Measurements from ENCODE around the gene TMEM168.
"Not testable (repeated sequence)": the region's sequence is repeated elsewhere in the genome, so short reads cannot be mapped to it uniquely, and the experiment has no call there.

The TMEM168 gene

DNA sequence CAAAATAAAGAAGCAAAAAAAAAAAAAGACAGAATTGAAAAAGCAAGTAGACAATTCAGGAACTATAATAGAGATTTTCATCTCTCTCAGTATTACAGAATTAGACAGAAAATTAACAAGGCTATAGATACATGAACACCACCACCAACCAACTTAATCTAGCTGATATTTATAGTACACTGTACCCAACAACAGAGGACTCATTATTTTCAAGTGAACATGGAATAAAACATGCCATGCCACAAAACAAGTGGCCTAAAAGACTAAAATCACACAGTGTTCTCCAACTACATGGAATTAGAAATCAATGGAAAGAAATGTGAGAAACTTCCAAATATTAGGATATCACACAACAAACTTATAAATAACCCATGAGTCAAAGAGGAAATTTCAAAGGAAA lies 9.1 kb downstream of the TMEM168 start:
- no peak for DNase-seq

- no peak for DNase-seq
Measured at GRCh38 chr7:112779667-112780066, 10.5 kb downstream of the TMEM168 start.

DNA sequence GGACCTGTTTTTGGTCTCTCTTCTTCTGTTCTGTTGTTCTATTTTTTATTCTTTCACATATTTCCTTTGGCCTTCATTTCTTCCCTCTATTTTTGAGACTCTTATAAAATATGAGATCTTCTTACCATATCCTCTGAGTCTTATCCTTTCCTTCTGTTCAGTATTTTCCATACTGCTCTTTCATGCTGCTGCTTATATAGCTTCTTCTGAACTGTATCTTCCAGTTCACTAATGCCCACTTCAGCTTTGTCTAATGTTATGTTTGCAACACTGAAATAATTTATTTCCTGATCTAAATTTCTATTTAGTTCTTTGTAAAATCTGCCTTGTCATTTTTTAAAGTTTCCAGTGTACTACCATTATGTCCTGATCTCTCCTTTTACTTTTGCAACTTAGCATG lies 12.8 kb downstream of the TMEM168 start:
- DNase-seq, result no peak

DNA sequence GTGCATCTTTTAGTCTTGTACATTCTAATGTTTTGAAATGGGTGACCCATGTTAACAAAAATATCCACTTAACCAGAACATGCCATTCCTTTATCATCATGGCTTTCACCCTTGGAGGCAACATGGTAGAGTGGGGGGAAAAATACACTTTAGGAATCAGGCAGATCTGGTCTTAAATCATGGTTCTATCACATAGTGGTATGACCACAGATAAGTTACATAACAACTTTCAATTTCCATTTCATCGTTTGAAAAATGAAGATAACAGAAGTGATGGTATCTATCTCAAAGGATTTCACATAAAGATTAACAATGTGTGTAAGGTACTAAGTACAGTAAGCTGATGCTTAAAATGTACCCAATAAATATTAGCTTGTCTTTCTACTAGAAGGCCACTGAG lies 19.0 kb downstream of the TMEM168 start:
- no peak for DNase-seq

DNA sequence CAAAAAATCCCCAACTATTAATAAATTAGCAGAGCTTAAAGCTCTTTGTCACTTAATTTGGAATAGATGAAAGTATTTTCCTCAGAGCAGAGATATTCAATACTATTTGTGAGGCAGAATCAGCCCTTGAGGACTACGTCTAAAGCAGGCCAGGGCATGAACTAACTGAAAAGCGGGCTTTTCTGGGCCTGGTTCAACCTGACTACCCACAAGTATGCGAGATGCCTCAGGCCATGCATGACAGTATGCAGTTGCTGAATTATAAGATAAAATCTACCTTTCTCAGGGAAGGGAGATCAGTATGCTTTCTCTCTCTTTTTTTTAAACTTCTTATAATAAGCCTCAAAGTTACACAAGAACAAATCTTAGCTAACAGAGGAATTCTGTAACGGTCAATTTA lies 20.1 kb downstream of the TMEM168 start:
- DNase-seq, result no peak

DNA sequence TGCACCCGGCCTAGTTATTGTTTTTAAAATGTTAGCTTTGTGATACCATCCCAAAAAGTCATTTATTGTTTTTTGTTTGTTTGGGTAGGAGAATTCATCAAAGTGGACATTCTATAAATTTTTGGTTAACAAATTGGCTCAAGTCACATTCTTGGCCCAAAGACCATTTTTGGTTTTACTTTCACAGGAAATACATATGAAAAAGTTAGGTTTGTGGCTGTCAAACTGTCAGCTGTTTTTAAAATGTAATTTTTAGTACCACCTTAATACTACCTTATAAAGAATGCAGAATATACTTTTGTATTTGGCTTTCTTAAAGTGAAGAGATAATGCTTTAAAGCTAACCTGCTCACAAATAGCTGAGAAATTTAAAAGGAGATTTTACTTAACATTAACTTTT lies 25.1 kb downstream of the TMEM168 start:
- no peak for DNase-seq

DNA sequence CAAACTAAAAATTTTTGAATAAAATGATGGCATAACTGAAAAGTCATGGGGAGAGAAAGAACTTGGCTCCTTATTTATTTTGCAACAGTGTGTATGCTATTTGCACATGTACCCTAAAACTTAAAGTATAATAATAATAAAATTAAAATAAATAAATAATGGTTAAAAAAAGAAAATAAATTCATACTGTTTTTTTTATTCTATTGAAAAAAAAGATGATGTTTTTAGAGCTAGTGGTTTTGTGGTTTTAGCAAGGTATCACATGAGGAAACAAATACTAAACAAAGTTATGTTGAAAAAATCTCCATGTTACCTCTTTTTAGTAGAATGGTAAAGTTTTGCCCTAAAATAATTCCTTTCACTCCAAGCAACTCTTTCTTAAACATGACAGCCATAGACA lies 26.2 kb downstream of the TMEM168 start:
- no peak for DNase-seq

GRCh38 chr7:112763298-112763697 lies 26.9 kb downstream of the TMEM168 start:
- no peak for DNase-seq

- no peak for DNase-seq
Measured at GRCh38 chr7:112759905-112760304, 30.3 kb downstream of the TMEM168 start.

- DNase-seq, result no peak
Measured at GRCh38 chr7:112757337-112757736, 32.9 kb downstream of the TMEM168 start.

DNA sequence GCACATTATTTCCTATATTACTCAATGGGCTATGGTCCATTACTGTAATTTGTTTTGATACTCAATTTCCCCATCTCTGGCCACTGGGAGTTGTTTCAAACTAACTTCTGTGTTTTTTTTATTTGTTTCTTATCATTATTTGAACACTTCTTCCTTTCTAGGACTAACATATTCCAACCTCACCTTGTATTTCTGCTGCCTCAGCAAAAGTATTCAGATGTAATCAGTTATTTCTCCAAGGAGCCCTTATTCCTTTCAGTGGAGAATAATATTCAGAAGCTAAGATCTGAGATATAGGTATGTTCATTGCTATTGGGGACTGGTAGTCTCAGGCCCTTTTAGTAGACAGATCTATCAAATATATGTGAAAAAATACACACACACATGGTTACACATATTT lies 36.9 kb downstream of the TMEM168 start:
- no peak for DNase-seq

- DNase-seq, result no peak
Measured at GRCh38 chr7:112752576-112752975, 37.6 kb downstream of the TMEM168 start.

DNA sequence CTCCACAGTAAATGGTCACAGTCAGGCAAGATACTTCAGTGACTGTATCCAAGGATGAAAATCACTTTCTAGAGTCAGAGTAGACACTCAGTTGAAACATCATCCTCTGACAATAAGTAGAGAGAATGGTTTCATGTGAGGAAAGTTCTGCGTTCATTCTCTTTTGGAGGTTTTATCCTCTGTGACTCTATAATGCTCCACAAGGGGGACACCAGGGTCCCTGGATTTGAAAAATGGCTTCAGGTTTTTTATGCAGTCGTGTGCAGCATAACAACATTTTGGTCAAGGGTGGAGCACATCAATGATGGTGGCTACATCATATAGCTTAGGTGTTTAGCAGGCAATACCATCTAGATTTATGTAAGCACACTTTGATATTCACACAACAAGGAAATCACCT lies 40.4 kb downstream of the TMEM168 start:
- DNase-seq, result no peak

GRCh38 chr7:112748381-112748780 lies 41.8 kb downstream of the TMEM168 start:
- DNase-seq, result no peak

DNA sequence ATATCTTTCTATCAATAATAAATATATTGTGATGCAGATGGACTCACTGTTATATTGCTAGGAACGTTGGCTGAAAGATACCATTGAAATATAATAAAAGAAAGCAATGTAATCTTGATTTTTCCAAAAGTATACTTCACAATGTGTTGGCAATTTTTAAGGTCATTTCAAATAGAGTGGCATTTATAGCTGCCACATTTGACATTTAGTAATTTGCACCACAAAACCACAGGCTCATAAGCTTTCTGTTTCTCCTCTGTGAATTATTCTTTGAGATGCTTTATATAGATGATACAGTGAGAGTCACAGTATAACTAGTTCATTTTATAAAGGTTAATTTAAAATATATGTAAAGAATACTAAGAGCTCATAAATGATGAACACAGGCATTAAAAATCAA lies 44.6 kb downstream of the TMEM168 start:
- no peak for DNase-seq

DNA sequence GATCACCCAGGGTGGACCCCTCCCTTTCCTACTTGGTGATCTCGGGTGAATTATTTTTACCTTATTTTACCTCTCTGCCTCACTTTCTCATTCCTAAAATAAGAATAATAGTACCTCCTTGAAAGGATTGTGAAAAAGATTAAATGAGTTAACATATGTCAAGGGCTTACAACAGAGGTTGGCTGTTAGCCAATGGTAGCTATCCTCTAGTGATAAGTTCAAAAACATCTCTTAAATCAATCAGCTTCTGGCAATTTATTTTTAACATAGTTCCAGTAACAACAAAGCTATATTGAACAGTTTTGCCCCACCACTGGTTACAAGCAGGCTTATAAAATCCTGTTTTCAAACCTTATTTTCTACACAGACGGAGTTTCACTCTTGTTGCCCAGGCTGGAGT lies 45.4 kb downstream of the TMEM168 start:
- DNase-seq, result no peak

- no peak for DNase-seq
Measured at GRCh38 chr7:112743811-112744210, 46.4 kb downstream of the TMEM168 start.

DNA sequence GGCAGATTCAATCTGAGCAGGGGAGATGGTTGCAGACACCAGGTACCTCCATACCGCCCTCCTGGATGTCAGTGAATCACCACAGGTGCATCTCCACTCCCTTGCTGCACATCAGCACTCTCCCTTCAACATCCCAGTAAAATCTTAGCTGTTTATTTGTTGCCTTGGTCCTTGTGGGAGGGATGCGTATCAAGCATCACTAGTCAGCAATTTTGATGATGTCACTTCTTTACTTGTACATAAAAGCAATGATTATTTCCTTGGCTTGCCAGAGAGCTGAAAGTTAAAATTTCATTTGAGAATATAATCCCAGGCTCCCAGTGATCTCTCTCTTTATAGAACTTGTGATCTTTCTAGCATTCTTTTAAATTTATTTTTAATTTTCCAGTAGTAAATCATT lies 49.5 kb downstream of the TMEM168 start:
- no peak for DNase-seq

DNA sequence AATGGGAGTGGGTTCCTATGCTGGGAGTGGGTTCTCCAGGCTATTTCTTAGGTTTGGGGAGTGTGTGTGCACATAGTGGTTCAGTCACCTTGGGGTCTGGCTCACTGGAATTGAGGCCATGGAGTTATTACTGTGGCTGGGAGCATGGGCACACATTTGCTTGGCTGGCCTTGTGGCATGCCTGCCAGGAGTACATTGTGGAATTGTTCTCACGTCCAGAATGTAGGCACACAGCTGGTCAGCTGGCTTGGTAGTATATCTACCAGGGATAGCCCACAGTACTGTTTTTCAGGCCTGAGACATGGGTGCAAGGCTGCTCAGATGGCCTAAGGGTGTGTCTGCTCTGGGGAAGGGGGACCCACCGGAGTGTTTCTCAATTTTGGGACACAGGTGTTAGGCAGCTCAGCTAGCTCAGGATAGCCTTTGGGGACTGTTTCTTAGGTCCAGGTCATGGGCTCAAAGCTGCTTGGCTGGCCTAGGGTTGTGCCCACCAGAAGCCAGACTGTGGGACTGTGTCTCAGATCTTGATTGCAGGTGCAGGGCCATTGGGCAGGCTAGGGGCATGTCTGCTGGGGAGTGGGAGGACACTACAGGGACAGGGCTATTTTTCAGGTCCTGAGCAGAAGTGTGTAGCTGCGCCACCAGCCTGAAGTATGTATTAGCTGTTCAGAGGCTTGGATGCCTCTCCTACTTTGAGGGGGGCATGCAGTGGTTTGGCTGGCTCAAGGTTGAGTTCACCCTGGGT lies 50.6 kb downstream of the TMEM168 start:
- no peak for DNase-seq

GRCh38 chr7:112735261-112735660 lies 54.9 kb downstream of the TMEM168 start:
- no peak for DNase-seq

- DNase-seq, result not testable (repeated sequence)
Measured at GRCh38 chr7:112731324-112731723, 58.9 kb downstream of the TMEM168 start.

GRCh38 chr7:112726076-112726475 lies 64.1 kb downstream of the TMEM168 start:
- DNase-seq, result no peak

- DNase-seq, result no peak
Measured at GRCh38 chr7:112723416-112723815, 66.8 kb downstream of the TMEM168 start.

GRCh38 chr7:112721366-112721765 lies 68.8 kb downstream of the TMEM168 start:
- no peak for DNase-seq

DNA sequence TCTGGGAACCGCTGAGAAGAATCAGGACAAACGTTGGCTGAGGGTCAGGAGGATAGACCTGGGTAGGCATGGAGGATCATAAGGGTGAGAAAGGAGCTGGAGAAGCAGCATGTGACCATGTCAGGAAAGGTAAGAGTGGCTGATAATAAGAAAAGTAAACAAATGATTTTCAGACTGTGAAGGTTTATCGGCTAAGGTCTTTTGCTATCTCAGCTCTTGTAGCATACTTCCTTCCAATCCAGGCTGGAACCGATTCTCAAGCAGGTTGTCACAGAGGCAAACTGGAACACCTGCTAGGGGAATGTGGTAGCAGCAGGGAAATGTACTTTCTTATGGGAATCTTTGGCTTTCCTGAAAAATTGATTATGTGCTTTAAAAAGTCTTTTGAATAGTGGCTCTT lies 74.7 kb downstream of the TMEM168 start:
- DNase-seq, result no peak
